Measurements from ENCODE around the gene ZIC4. TPM values are rescaled to one million over a fixed set of nuclear protein-coding genes. Genes with fewer than 3 reads are reported as not detected.
A peak's percentile ranks its signal among the peaks of the same experiment; 100 is the strongest.

ZIC4 gene
- total and polyA plus RNA-seq, 11 donors = not detected

- whole genome bisulfite sequencing, 4 donors = 5 to 10% (median 8%) methylated on average over 36 of the region's 36 CpGs
- intact Hi-C loops (cut with DNase I) = no loop called here
- Histone ChIP-seq H3K4me3 (no peak overlapping the region), H3K27me3 (peaks cover 66 to 100% (median 86%) of the 10 kb centered on the region in 9 donors), H3K4me1 (peaks cover 4 to 33% (median 8%) of the 10 kb centered on the region in 12 donors), H3K9me3 (no peaks in the 10 kb centered on the region), H3K36me3 (no peaks in the 10 kb centered on the region), H3K27ac (no peak overlapping the region)
- DNase-seq (no peak), ATAC-seq (no peak)
- no peak for TF ChIP-seq CTCF (IDR thresholded peaks at IDR 0.05)
These were observed 16.5 kb upstream of the ZIC4 start for GRCh38 chr3:147422601-147423536.

- DNase-seq (no peak), ATAC-seq (no peak)
- no peak for TF ChIP-seq POLR2A (IDR thresholded peaks at IDR 0.05)
- TF ChIP-seq CTCF (IDR thresholded peaks at IDR 0.05) = no peak
- H3K27ac ChIP-seq = no peak overlapping the region
- 8 to 13% (median 12%) methylated on average over 15 of the region's 15 CpGs for WGBS, 4 donors
- no peaks in the 10 kb centered on the region for H3K9me3 ChIP-seq
- intact Hi-C loops (cut with DNase I) = no loop called here
- H3K4me1 ChIP-seq = peaks cover 4 to 33% (median 8%) of the 10 kb centered on the region in 12 donors
- no peak overlapping the region for H3K4me3 ChIP-seq
- H3K27me3 ChIP-seq = peaks cover 66 to 100% (median 88%) of the 10 kb centered on the region in 9 donors
- H3K36me3 ChIP-seq = no peaks in the 10 kb centered on the region
These were observed 15.9 kb upstream of the ZIC4 start for GRCh38 chr3:147422196-147422595.

- WGBS, 4 donors = 2 to 6% (median 4%) methylated on average over 44 to 53 of the region's 53 CpGs
- intact Hi-C loops (cut with DNase I) = no loop called here
- ATAC-seq (no peak), DNase-seq (no peak)
- H3K4me3 ChIP-seq = peak overlapping the region in 2 of 12 donors; percentile 1 to 16
- no peak overlapping the region for H3K27ac ChIP-seq
- H3K27me3 ChIP-seq = peaks cover 66 to 100% (median 97%) of the 10 kb centered on the region in 9 donors
- peaks cover 4 to 33% (median 8%) of the 10 kb centered on the region in 12 donors for H3K4me1 ChIP-seq
- no peaks in the 10 kb centered on the region for H3K9me3 ChIP-seq
- no peaks in the 10 kb centered on the region for H3K36me3 ChIP-seq
- no peak for TF ChIP-seq CTCF (IDR thresholded peaks at IDR 0.05)
These were observed 15.0 kb upstream of the ZIC4 start for GRCh38 chr3:147421184-147421912.

Measured in heart left ventricle (tissue), 16 donors.